ENCODE results near the gene CCDC201. TPM values are rescaled to one million over a fixed set of nuclear protein-coding genes. Genes with fewer than 3 reads are reported as not detected.

Gene CCDC201
- total RNA-seq, 1 donor: not detected

- no peak for TF ChIP-seq CTCF (IDR thresholded peaks at IDR 0.05; ENCODE audit: insufficient read depth, low read depth, low read length)
- no peak for DNase-seq (ENCODE audit: low read depth)
- no peak overlapping the region for H3K4me3 ChIP-seq (ENCODE audit: low read depth, low read length)
Observed at GRCh38 chr7:45890125-45890901, 17.4 kb upstream of the CCDC201 start.

GRCh38 chr7:45889367-45890067 lies 16.6 kb upstream of the CCDC201 start:
- no peak for DNase-seq (ENCODE audit: low read depth)

GRCh38 chr7:45888993-45889366 lies 16.1 kb upstream of the CCDC201 start:
- peak overlapping the region; percentile 41 for H3K4me3 ChIP-seq (ENCODE audit: low read depth, low read length)
- TF ChIP-seq CTCF (IDR thresholded peaks at IDR 0.05; ENCODE audit: insufficient read depth, low read depth, low read length): no peak
- no peak for DNase-seq (ENCODE audit: low read depth)

More at GRCh38 chr7:45889367-45890067, 16.6 kb upstream of the CCDC201 start:
- H3K4me3 ChIP-seq (ENCODE audit: low read depth, low read length): no peak overlapping the region
- no peak for TF ChIP-seq CTCF (IDR thresholded peaks at IDR 0.05; ENCODE audit: insufficient read depth, low read depth, low read length)

DNA sequence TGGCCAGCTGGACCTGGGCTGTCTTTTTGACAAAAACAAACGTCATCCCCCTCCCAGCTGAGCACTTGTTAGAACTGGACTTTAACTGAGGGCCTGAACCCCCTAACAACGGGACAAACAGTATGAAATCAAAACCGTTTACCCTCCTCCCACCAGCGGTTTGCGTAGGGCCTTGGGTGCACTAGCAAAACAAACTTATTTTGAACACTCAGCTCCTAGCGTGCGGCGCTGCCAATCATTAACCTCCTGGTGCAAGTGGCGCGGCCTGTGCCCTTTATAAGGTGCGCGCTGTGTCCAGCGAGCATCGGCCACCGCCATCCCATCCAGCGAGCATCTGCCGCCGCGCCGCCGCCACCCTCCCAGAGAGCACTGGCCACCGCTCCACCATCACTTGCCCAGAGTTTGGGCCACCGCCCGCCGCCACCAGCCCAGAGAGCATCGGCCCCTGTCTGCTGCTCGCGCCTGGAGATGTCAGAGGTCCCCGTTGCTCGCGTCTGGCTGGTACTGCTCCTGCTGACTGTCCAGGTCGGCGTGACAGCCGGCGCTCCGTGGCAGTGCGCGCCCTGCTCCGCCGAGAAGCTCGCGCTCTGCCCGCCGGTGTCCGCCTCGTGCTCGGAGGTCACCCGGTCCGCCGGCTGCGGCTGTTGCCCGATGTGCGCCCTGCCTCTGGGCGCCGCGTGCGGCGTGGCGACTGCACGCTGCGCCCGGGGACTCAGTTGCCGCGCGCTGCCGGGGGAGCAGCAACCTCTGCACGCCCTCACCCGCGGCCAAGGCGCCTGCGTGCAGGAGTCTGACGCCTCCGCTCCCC lies 15.5 kb upstream of the CCDC201 start, which contains the start of gene IGFBP1:
TSS of gene IGFBP1 (plus strand) at position 304 of the 808 bp plus-strand sequence. CDS start at position 469, 165 bp downstream.
- H3K4me3 ChIP-seq (ENCODE audit: low read depth, low read length): peak within 1 kb of the TSS; percentile 41
- no peak for TF ChIP-seq CTCF (IDR thresholded peaks at IDR 0.05; ENCODE audit: insufficient read depth, low read depth, low read length)
- peak; percentile 52 for DNase-seq (ENCODE audit: low read depth)

GRCh38 chr7:45886931-45887667 lies 14.2 kb upstream of the CCDC201 start:
- H3K4me3 ChIP-seq (ENCODE audit: low read depth, low read length): no peak overlapping the region
- TF ChIP-seq CTCF (IDR thresholded peaks at IDR 0.05; ENCODE audit: insufficient read depth, low read depth, low read length): no peak
- no peak for DNase-seq (ENCODE audit: low read depth)

GRCh38 chr7:45885264-45885882 lies 12.5 kb upstream of the CCDC201 start:
- no peak overlapping the region for H3K4me3 ChIP-seq (ENCODE audit: low read depth, low read length)
- DNase-seq (ENCODE audit: low read depth): no peak
- no peak for TF ChIP-seq CTCF (IDR thresholded peaks at IDR 0.05; ENCODE audit: insufficient read depth, low read depth, low read length)

Measured in fibroblast of villous mesenchyme (primary cell).